K562 (cell line): ENCODE measurements around the gene FCHO2.

Experiments used
- ARHGAP35 ChIP-seq: fragments of 450-650 bp; IDR thresholded peaks from 2 replicates; pipeline ENCODE4 v1.6.1; 2018; ENCODE audit not compliant: partially characterized antibody
- CTCF ChIP-seq, 3 experiments: IDR thresholded peaks in 2 of 3; conservative IDR thresholded peaks in 1 of 3; 2 replicates each; pipeline ENCODE4 v1.5.1; 2011 to 2012; ENCODE audit warnings: low read length in 3 of 3, mild to moderate bottlenecking in 3 of 3, control low read depth in 2 of 3, improper control_type of control experiment in 1 of 3, inconsistent platforms in 1 of 3, low read depth in 1 of 3, mixed read lengths in 1 of 3, moderate library complexity in 1 of 3; ENCODE audit not compliant: insufficient read depth in 2 of 3
- JUN ChIP-seq, 2 experiments: sonication (generic) in 1 of 2; formaldehyde crosslinking in 1 of 2; IDR thresholded peaks; 2 replicates each; pipeline versions ENCODE4 v1.6.1 to v1.8.0; 2012 to 2022; ENCODE audit warnings: borderline replicate concordance in 2 of 2, mild to moderate bottlenecking in 2 of 2, improper control_type of control experiment in 1 of 2, low read depth in 1 of 2, low read length in 1 of 2, missing genetic modification reagents in 1 of 2
- MAFK ChIP-seq: IDR thresholded peaks from 2 replicates; pipeline ENCODE4 v1.6.1; 2011; ENCODE audit warnings: low read length, improper control_type of control experiment
- MAZ ChIP-seq, 2 experiments: fragments of 450-650 bp in 1 of 2; sonication (generic) in 1 of 2; formaldehyde crosslinking; IDR thresholded peaks in 1 of 2; conservative IDR thresholded peaks in 1 of 2; 2 replicates each; pipeline versions ENCODE4 v1.4.0 to v1.5.0; 2020; ENCODE audit warnings: mild to moderate bottlenecking in 1 of 2, missing genetic modification reagents in 1 of 2
- TBP ChIP-seq: optimal IDR thresholded peaks from 2 replicates; pipeline ENCODE3; 2011; ENCODE audit warnings: low read depth, low read length, improper control_type of control experiment
- TCF7L2 ChIP-seq: fragments of 150-350 bp; IDR thresholded peaks from 2 replicates; pipeline ENCODE4 v1.6.1; 2016; ENCODE audit warnings: low read depth, mild to moderate bottlenecking, low read length, moderate library complexity
- TCFL5 ChIP-seq: fragments of 250-450 bp; sonication (Bioruptor Pico); conservative IDR thresholded peaks from 2 replicates; pipeline ENCODE4 v1.6.1; 2021; ENCODE audit warnings: mild to moderate bottlenecking, moderate library complexity, matching md5 sums
- TEAD1 ChIP-seq, 2 experiments: fragments of 450-650 bp in 1 of 2; sonication (generic) in 1 of 2; formaldehyde crosslinking; IDR thresholded peaks; 2 replicates each; pipeline versions ENCODE4 v1.4.0 to v1.8.0; 2020 to 2022; ENCODE audit warnings: mild to moderate bottlenecking in 2 of 2, missing genetic modification reagents in 1 of 2
- ZNF589 ChIP-seq: fragments of 200-800 bp; sonication (Bioruptor generic); IDR thresholded peaks from 2 replicates; pipeline ENCODE4 v1.6.1; 2016; ENCODE audit warnings: low read depth, missing genetic modification characterization, missing compliant biosample characterization
- ZNF717 ChIP-seq: fragments of 250-450 bp; sonication (Bioruptor Pico); IDR thresholded peaks from 2 replicates; pipeline ENCODE4 v1.5.0; 2021
- ZNF830 ChIP-seq: fragments of 250-450 bp; sonication (Bioruptor Pico); IDR thresholded peaks from 2 replicates; pipeline ENCODE4 v1.5.0; 2021; ENCODE audit warnings: mild to moderate bottlenecking

DNA sequence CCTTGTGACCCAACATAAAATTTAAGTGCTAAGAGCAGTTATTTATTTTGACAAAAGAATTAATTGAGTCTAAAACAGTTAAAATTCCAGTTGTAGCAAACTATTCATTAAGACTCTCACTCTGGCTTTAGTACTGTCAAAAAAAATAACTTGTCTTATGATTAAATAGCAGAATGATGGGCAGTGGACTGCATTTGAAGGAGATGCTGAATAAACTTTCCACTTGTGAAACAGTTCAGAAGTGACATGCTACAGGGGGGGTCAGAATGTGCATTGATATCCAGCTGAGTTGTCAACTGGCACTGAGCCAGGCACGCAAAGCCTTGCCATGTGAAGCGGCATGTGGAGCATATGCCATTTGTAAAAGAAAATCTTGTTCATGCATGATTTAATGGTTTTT lies 76.0 kb downstream of the FCHO2 start:
- TF ChIP-seq TCFL5 (CRISPR knock-in tag) (no peak), MAZ (CRISPR knock-in tag; conservative IDR thresholded peaks at IDR 0.05 in 1 of 2, IDR thresholded peaks at IDR 0.05 in 1 of 2) (no peak), CTCF (IDR thresholded peaks at IDR 0.05 in 2 of 3, conservative IDR thresholded peaks at IDR 0.05 in 1 of 3; ENCODE audit: insufficient read depth in 2 of 3, low read depth in 1 of 3, low read length in 3 of 3) (no peak), ZNF830 (CRISPR knock-in tag) (no peak), ZNF589 (CRISPR knock-in tag) (no peak), ZNF717 (CRISPR knock-in tag) (no peak), JUN (IDR thresholded peaks at IDR 0.05; ENCODE audit: borderline replicate concordance, low read depth, low read length) (no peak), JUN (CRISPR knock-in tag; IDR thresholded peaks at IDR 0.05; ENCODE audit: borderline replicate concordance) (no peak), TCF7L2 (no peak), ARHGAP35 (no peak), TEAD1 (CRISPR knock-in tag; IDR thresholded peaks at IDR 0.05) (no peak), MAFK (no peak), TBP (no peak)
